ENCODE data around the gene TTYH3. TPM values are rescaled to one million over a fixed set of nuclear protein-coding genes. Genes with fewer than 3 reads are reported as not detected.

Gene TTYH3
- total RNA-seq, 1 experiment from 2014 or later: 187 TPM

- Mint-ChIP-seq H3K4me1 (ENCODE audit: low read depth, unreplicated experiment) (peaks cover 24% of the 10 kb centered on the region), H3K27me3 (ENCODE audit: unreplicated experiment) (peaks cover 53% of the 10 kb centered on the region), H3K36me3 (ENCODE audit: insufficient read depth, unreplicated experiment) (peaks cover 63% of the 10 kb centered on the region), H3K27ac (ENCODE audit: unreplicated experiment) (no peak overlapping the region), H3K9me3 (ENCODE audit: low read depth, unreplicated experiment) (no peaks in the 10 kb centered on the region), H3K4me3 (ENCODE audit: low read depth, unreplicated experiment) (peak overlapping the region; percentile 22)
- intact Hi-C loops (cut with micrococcal nuclease; ENCODE audit: unreplicated experiment): no loop called here
- DNase-seq: no peak
- TF ChIP-seq, protein P1, sequence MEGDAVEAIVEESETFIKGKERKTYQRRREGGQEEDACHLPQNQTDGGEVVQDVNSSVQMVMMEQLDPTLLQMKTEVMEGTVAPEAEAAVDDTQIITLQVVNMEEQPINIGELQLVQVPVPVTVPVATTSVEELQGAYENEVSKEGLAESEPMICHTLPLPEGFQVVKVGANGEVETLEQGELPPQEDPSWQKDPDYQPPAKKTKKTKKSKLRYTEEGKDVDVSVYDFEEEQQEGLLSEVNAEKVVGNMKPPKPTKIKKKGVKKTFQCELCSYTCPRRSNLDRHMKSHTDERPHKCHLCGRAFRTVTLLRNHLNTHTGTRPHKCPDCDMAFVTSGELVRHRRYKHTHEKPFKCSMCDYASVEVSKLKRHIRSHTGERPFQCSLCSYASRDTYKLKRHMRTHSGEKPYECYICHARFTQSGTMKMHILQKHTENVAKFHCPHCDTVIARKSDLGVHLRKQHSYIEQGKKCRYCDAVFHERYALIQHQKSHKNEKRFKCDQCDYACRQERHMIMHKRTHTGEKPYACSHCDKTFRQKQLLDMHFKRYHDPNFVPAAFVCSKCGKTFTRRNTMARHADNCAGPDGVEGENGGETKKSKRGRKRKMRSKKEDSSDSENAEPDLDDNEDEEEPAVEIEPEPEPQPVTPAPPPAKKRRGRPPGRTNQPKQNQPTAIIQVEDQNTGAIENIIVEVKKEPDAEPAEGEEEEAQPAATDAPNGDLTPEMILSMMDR (IDR thresholded peaks at IDR 0.05; ENCODE audit: unreplicated experiment): no peak
- CTCF ChIA-PET: interaction anchor here (1.1 to 1.5 kb wide), 2 partner anchors 17 to 36 kb away, joined by 3 read pairs; no protein-coding TSS in a partner anchor
- BruUV-seq (replicated peaks): no TSS peak
Observed at GRCh38 chr7:2665359-2665791, 33.6 kb downstream of the TTYH3 start.

- Mint-ChIP-seq H3K27me3 (ENCODE audit: unreplicated experiment) (peaks cover 61% of the 10 kb centered on the region), H3K36me3 (ENCODE audit: insufficient read depth, unreplicated experiment) (peaks cover 71% of the 10 kb centered on the region), H3K9me3 (ENCODE audit: low read depth, unreplicated experiment) (no peaks in the 10 kb centered on the region), H3K4me3 (ENCODE audit: low read depth, unreplicated experiment) (no peak overlapping the region), H3K4me1 (ENCODE audit: low read depth, unreplicated experiment) (peaks cover 31% of the 10 kb centered on the region), H3K27ac (ENCODE audit: unreplicated experiment) (no peak overlapping the region)
- intact Hi-C loops (cut with micrococcal nuclease; ENCODE audit: unreplicated experiment): no loop called here
- no peak for DNase-seq
- TF ChIP-seq, protein P1 (IDR thresholded peaks at IDR 0.05; ENCODE audit: unreplicated experiment): no peak
- no TSS peak for BruUV-seq (replicated peaks)
- CTCF ChIA-PET: interaction anchor here (1.0 to 1.5 kb wide), 3 partner anchors 16 to 214 kb away, joined by 3 to 5 read pairs (median 3); no protein-coding TSS in a partner anchor
Observed at GRCh38 chr7:2666155-2666554, 34.4 kb downstream of the TTYH3 start.

DNA sequence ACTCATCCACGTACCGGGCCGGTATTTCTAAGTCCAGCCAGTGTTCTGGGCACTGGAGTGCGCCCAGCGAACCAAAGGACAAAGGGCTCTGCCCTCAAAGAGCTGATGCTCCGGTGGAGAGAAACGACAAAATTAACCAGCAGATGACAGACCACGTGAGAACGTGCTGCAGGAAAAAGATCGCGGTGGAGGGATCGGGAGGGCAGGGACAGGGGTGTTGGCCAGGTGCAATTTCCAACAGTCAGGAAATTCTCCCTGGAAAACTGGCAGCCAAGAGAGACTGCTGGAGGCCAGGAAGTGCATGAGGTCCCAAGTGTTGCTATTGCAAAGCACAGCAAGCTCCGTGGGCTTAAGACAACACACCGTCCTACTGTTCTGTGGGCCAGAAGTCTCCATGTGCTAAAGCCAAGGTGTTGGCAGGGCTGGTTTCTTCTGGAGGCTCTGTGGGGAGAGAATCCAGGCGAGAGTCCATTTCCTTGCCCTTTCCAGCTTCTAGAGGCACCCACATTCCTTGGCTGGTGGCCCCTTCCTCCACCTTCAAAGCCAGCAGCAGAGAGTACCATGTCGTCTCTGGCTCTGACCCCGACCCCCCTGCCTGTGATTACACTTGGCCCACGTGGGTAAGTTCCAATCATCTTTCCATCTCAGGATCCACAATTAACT lies 34.9 kb downstream of the TTYH3 start:
- H3K9me3 Mint-ChIP-seq (ENCODE audit: low read depth, unreplicated experiment): no peaks in the 10 kb centered on the region
- H3K4me1 Mint-ChIP-seq (ENCODE audit: low read depth, unreplicated experiment): peaks cover 33% of the 10 kb centered on the region
- H3K4me3 Mint-ChIP-seq (ENCODE audit: low read depth, unreplicated experiment): no peak overlapping the region
- TF ChIP-seq, protein P1 (IDR thresholded peaks at IDR 0.05; ENCODE audit: unreplicated experiment): no peak
- intact Hi-C loops (cut with micrococcal nuclease; ENCODE audit: unreplicated experiment): no loop called here
- H3K27ac Mint-ChIP-seq (ENCODE audit: unreplicated experiment): no peak overlapping the region
- CTCF ChIA-PET: interaction anchor here (0.7 to 1.5 kb wide), 3 partner anchors 37 to 215 kb away, joined by 3 to 5 read pairs (median 4); no protein-coding TSS in a partner anchor
- BruUV-seq (replicated peaks): no TSS peak
- DNase-seq: no peak
- peaks cover 64% of the 10 kb centered on the region for H3K27me3 Mint-ChIP-seq (ENCODE audit: unreplicated experiment)
- H3K36me3 Mint-ChIP-seq (ENCODE audit: insufficient read depth, unreplicated experiment): peaks cover 71% of the 10 kb centered on the region

- TF ChIP-seq, protein P1 (IDR thresholded peaks at IDR 0.05; ENCODE audit: unreplicated experiment): no peak
- BruUV-seq (replicated peaks): no TSS peak
- Mint-ChIP-seq H3K36me3 (ENCODE audit: insufficient read depth, unreplicated experiment) (peaks cover 59% of the 10 kb centered on the region), H3K27me3 (ENCODE audit: unreplicated experiment) (peaks cover 64% of the 10 kb centered on the region), H3K9me3 (ENCODE audit: low read depth, unreplicated experiment) (no peaks in the 10 kb centered on the region), H3K27ac (ENCODE audit: unreplicated experiment) (peak overlapping the region; percentile 37), H3K4me1 (ENCODE audit: low read depth, unreplicated experiment) (peaks cover 33% of the 10 kb centered on the region), H3K4me3 (ENCODE audit: low read depth, unreplicated experiment) (no peak overlapping the region)
- intact Hi-C loops (cut with micrococcal nuclease; ENCODE audit: unreplicated experiment): no loop called here
- no peak for DNase-seq
- CTCF ChIA-PET: interaction anchor here (0.7 to 1.4 kb wide), 4 partner anchors 42 to 261 kb away, joined by 5 to 7 read pairs (median 6); no protein-coding TSS in a partner anchor
Observed at GRCh38 chr7:2667843-2668242, 36.1 kb downstream of the TTYH3 start.

All from Calu3 (cell line).